Dedifferentiated amniotic fluid mesenchymal stem cell (primary cell): ENCODE data around the gene PFKFB3.
A peak's percentile ranks its signal among the peaks of the same experiment; 100 is the strongest.
"Not testable (repeated sequence)": the region's sequence is repeated elsewhere in the genome, so short reads cannot be mapped to it uniquely, and the experiment has no call there.

ENCODE experiments used
- DNase-seq: peaks from one replicate; pipeline ENCODE4 v3.0.0-alpha.2; 2016; ENCODE audit errors: extremely low spot score

The PFKFB3 gene

DNA sequence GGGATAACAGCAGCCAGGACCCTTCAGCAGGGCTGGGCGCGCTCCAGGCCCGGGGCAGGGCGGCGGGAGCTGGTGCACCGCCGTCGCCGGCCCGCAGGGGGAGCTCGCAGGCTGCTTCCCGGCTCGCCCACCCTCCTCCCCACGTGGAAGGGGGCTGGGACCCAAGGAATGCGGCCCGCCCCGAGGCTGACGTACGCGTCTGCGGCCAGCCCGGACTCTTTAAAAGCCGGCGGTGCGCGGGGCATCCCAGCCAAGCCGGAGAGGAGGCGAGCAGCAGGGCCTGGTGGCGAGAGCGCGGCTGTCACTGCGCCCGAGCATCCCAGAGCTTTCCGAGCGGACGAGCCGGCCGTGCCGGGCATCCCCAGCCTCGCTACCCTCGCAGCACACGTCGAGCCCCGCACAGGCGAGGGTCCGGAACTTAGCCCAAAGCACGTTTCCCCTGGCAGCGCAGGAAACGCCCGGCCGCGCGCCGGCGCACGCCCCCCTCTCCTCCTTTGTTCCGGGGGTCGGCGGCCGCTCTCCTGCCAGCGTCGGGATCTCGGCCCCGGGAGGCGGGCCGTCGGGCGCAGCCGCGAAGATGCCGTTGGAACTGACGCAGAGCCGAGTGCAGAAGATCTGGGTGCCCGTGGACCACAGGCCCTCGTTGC, at the start of gene PFKFB3:
PFKFB3 (plus strand) TSS at position 249 of the 647 bp plus-strand sequence; CDS start at position 578, 329 bp downstream.
- DNase-seq, result peak; percentile 94

DNA sequence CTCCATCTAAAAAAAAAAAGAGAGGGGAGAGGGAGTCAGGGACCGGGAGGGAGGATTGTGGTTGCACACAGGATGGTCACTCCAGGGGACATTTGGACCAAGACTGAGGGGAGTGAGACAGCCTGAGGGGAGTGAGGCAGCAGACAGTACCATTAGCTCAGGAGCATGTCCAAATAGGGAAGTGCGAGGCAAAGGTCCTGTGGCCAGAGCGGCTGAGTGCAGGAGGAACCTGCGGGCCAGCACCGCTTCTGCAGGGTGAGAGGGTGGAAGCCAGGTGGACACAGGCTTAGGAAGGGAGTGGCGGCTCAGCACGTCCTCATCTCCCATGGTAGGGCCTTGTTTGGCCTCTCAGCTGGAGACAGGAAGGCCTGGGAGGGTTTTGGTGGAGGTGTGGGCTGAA, 48.9 kb upstream of the PFKFB3 start:
- DNase-seq, result no peak

DNA sequence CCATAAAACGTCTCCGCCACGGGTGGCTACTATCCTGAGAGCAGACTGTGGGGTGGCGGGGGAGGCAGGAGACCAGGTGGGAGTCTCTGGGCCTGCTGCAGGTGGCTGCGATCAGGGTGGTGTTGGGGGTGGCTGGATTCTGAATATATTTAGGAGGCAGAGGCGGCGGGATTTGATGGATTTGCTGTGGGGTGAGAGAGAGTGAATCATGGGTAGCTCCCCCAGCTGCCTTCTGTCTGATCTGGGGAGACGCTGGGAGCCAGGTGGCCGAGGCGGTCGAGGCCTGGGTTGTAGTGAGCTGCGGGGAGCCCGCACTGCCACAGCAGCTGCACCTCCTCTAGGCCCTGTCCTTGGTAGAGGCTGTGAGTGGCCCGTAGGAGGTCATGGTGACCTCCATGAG, 48.2 kb upstream of the PFKFB3 start:
- DNase-seq, result no peak

DNA sequence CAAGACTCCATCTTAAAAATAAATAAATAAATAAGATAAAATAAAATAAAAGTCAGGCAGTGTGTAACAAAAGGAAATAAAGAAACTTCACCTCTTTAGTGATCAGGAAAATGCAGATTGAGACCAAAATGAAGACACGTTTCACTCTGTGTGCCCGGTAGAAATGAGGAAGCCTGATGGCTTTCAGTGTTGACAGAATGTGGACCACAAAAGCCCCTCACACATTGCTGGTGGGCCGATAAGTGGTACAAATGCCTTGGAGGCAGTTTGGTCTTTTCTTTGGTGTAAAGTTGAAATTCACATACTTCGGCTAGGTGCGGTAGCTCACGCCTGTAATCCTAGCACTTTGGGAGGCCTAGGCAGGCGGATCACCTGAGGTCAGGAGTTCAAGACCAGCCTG, 44.5 kb upstream of the PFKFB3 start:
- DNase-seq, result no peak

DNA sequence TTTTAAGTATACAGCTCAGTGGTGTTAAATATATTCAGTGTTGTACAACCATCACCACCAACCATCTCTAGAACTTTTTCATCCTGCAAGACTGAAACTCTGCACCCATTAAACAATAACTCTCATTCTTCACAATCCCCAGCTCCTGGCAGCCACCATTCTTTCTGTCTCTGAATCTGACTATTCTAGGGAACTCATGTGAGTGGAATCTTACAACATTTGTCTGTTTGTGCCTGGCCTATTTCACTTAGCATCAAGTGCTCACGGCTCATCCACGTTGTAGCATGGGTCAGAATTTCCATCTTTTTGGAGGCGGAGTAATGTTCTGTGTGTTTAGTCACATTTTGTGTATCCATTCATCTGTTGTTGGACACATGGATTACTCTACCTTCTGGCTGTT, 40.8 kb upstream of the PFKFB3 start:
- no peak for DNase-seq

DNA sequence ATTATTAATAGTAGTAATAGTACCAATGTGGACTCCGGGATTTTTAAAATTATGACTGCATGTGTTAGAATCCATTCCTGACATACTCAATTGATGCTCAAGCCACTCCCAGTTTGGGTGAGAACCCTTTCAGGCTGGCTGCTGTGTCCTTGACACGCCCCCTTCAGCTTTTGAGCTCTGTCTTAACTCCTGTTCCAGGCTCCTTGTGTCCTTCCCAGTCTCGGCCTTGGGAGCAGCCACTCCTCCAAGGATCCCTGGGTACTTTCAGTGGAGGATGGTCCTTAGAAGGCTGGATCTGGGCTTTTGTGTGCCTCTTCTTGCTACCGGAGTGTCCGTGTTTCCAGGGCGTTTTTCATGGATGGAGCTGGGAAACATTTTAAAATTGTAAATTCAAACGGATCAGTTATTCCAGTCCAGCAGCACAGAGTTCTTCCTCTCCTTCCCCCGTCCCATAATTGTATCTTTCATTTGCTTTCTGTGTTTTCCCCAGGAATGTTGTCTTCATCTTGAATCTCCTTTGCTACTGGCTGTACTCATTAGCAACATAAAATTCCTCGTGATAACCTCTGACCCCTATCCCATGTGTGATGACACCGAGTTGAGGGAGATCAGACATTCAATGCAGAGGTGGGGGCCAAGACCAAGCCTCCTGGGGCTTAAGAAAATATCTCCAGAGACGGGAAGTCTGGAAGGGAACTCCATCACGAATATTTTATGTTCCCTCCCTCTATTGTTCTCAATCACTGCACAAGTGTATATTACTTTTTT, 40.0 kb upstream of the PFKFB3 start:
- no peak for DNase-seq

DNA sequence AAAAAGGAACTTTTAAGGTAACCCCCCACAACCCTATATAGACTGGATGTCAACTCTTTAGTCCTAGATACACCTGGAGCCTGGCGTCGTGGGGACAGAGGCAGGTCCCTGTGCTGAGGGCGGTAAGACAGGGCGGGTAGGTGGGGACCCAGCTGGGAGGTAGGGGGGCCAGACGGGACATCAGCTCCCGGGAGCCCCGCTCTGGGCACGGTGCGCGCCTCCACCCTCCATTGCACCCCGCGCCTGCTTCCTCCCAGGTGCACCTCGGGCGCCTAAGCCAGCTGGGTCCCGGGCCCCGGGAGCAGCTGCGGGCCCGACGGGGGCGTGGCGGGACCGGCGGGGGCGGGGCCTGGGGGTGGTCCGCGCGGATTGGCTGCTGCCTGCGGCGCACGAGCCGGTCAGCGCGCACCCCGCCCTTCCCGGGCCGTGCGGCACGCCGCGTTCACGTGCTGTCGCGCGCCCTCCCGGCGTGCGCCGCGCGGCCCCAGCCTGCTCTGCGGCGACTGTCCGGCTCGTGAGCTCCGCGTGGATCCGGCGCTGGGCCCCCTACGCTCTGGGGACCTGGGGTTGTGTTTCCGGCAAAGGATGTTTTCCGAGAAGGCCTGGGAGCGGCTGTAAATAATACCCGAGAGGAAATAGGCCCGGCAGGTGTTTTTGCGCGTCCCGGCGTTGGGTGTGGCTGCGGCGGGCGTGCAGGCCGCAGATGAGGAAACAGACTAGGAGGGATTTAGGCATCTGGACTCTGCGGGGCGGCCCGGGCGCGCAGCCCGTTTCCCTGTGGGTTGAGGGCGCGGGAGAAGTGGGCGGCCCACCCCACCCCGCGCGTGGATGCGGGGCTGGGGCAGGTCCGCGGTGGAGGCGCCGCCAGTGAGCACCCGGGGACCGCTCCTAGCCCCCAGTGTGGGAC, 39.1 kb upstream of the PFKFB3 start:
- peak; percentile 25 for DNase-seq

DNA sequence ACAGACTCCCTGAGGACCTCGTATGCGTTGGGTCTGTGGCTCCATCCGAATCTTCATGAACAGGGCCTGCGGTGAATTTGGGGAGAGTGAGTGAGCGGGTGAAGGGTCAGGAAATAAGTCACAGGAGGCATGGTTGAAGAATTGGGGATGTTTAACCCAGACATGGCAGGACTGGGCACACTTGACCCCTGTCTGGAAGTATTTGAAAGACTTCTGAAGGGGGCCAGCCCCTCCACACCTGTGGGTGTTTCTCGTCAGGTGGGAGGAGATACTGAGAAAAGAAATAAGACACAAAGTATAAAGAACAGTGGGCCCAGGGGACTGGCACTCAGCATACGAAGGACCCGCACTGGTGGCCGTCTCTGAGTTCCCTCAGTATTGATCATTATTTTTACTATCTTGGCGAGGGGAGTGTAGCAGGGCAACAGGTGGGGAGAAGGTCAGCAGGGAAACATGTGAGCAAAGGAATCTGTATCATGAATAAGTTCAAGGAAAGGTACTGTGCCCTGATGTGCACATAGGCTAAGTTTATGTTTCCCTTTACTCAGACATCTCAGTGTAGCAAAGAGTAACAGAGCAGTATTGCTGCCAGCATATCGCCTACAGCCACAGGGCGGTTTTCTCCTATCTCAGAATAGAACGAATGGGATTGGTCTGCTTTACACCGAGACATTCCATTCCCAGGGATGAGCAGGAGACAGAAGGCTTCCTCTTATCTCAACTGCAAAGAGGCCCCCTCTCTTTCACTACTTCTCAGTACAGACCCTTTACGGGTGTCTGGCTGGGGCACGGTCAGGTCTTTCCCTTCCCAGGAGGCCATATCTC, 38.2 kb upstream of the PFKFB3 start:
- DNase-seq, result no peak

DNA sequence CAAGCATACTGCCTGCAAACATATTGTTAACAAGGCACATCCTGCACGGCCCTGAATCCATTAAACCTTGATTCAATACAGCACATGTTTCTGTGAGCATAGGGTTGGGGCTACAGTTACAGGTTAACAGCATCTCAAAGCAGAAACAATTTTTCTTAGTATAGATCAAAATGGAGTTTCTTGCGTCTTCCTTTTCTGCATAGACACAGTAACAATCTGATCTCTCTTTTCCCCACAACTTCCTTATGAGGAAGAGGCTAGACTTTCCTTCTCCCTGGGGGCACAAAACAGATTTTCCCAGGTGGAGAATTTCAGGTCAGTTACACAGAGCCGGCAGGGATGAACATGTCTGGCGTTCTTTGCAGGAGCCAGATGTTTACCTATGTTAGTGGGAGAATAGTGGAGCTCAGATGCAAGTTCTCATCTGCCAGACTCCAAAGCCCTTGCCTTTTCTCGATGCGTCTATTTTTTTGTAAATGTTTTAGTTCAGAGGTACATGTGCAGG, 37.5 kb upstream of the PFKFB3 start:
- DNase-seq, result no peak

DNA sequence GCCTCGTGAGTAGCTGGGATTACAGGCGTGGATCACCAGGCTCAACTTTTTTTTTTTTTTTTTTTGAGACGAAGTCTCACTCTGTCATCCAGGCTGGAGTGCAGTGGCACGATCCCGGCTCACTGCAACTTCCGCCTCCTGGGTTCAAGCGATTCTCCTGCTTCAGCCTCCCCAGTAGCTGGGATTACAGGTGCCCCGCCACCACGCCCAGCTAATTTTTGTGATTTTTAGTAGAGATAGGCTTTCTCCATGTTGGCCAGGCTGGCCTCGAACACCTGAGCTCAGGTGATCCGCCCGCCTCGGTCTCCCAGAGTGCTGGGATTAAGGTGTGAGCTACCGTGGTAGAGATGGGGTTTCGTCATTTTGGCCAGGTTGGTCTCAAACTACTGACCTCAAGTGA, 36.8 kb upstream of the PFKFB3 start:
- DNase-seq, result not testable (repeated sequence)

DNA sequence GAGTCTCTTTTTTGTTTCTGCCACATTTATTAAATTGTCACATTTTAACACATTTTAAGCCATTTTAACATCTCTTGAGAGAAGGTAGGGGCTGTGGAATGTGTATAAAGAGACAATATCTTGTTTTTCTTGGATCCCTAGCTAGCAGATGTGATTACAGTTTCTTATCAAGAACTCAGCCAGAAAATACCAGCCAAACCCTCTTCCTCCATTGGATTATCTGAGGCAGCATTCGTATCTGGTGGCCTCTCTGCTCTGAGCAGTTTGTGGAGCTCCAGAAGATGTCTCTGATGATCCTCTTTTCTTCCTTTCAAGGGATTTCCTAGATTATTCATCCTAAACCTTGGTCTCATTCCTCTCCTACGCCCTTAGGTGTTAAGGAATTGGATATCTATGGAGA, 35.3 kb upstream of the PFKFB3 start:
- no peak for DNase-seq

DNA sequence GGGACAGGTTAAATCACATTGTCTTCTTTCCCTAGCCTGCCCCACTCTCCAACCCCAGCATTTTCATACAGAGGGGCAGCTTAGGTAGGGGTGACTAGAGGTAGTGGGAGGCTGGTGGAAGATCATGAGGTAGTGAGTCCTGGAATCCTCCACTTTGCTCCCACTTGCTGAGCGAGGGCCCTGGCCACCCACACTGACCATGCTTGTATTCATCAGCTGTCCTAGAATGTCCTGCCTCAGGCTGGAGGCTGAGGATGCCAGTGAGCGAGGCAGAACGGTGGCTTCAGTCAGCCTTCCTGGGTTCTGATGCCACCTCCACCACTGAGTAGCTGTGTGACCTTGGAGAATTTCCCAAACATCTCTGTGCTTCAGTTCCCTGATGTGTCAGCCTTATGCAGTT, 34.6 kb upstream of the PFKFB3 start:
- no peak for DNase-seq

DNA sequence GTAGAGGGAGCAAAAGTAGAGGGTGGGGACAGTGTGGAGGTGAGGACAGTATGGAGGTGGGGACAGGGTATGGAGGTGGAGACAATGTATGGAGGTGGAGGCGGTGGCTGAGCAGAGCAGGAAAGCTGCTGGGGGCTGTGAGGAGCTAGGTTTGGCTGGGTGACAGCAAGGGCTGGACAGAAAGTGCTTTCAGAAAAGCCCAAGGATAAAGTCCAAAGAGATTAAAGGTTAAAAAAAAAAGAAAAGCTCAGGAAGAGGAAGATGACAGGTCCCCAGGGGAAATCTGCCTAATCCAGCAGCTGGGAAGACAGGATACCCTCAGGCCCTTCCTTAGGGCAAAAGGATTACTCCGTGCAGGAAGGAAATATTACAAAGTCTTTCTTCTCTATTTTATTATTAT, 32.1 kb upstream of the PFKFB3 start:
- no peak for DNase-seq

DNA sequence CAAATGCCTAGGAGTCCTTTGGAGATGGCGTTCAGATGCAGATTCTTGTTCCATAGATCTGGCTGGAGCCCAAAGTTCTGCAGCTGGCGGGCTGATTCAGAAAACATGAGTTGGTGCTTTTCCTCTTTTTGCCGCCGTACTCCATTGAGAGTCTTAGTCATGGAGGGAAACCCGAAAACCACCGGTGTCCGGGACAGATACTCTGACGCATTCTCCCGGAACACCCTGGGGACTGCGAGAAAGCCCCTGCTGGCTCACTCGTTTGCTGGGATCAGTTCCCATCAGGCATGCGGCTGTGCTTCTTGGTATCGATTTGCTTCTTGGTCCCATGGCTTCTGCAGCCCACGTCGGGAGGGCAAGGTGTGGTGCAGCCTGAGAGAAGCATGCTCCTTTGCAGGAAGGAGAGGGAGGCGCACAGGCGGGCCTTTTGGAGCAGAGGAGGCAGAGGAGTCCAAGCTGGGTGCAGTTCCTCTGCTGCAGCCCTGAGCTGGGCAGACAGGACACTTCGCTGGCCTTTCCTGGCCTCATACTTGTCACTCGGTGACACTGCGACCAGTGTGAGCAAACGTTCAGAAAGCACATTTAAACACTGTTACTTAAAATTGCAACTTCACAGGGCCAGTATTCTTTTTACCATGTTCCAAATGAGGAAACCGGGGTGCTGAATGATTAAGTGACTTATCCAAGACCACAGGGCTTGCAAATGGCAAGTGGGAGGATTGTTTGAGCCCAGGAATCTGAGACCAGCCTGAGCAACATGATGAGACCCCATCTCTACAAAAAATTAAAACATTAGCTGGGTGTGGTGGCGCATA, 30.6 kb upstream of the PFKFB3 start:
- no peak for DNase-seq

DNA sequence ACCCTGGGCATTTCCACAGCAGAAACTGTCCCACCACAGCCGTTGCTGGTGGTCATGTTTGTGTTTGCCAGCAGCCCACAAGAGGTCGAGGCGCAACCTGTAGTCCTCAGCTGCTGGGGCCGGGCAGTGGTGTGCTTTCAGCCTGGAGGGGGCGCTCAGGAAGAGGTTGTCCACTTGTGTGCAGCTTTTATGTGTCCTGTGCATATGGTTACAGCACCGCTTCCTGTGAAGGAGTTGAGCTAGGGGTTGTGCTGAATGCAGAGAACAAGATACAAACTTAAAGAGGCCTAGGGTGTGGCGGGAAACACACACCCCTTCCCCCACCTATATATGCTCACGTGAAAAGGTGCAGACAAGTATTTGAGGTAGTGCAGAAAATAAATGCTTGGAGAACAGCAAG, 29.5 kb upstream of the PFKFB3 start:
- no peak for DNase-seq

DNA sequence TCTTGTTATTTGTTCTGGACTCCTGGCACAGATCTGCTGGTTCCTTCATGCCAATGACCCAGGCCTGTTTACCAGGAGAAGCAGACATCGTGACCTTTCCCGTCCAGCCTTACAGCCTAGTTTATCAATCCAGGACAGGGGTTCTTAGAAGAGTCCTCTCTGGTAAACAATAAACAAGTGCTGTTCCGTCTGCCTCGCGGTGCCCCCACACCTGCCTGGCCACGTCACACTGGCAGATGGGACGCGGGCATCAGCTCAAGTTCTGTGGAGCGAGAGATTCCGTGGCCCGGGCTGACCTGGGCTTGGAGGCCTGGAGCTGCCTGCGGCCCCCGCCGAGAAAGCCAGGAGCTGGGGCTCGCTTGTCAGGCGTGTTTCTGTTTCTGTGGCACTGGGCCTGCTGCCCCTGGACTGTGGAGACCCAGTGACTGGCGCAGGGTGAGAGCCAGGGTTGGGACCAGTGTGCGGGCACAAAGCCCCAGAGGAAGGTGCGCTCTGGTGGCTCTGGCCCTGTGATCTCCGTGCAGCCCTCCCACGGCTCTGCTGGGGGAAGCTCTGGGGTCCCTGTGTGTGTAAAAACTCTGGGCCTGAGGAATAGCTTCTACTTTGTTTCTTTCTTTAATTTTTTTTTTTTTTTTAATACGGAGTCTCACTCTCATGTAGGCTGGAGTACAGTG, 28.4 kb upstream of the PFKFB3 start:
- no peak for DNase-seq

DNA sequence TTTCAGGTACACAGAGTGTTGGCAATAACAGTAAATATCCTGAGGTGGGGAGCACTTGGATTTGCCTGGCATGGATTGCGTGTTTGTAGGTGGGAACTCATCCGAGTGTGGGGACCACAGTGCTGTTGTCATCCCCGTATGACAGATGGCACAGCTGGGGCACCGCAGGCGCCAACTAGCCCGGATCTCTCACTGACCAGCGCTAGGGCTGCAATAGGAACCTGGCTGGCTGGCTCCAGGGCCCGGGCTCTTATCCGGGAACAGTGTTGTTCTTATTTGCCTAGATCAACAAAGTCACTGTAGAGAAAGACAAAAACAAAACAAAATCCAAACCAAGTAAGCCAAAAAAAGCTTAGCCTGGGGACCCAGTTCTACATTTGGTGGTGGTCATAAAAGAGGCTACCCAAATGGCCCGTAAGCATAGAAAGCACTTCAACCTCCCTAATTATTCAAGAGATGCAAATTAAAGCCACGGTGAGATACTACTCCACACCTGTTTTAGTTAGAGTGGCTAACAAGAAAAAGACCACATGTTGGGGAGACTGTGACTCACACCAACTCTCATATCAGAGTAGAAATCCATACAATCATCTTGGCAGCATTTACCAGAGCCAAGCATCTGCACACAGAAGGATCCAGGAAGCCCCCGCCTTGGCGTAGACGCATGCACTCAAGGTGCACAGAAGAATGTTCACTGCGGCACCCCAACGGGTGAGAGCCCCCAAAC, 27.2 kb upstream of the PFKFB3 start:
- DNase-seq, result no peak

DNA sequence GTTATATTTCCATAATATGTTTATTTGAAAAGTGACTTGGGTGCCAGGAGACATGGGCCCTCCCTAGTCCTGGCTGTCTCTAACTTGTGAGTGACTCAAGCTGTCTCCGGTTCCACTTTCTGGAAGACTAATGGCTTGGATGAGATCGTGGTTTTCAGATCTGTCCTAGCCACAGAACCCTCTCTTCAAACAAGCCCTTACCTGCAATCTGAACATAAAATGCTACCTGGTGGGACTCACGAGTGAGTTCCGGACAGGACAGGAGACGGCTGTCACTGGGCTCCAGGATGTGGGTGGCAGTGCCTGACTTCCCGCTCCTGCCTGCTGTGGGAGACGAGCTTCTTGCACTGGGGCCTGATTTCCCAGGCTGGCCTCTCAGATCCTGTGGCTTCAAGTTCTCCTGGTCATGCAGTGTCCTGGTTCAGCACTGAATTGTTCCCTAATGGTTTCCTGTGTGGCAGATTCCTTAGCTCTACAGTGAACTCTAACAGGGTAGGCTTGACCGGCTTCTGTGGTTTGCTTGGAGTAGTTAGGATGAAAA, 26.0 kb upstream of the PFKFB3 start:
- no peak for DNase-seq

DNA sequence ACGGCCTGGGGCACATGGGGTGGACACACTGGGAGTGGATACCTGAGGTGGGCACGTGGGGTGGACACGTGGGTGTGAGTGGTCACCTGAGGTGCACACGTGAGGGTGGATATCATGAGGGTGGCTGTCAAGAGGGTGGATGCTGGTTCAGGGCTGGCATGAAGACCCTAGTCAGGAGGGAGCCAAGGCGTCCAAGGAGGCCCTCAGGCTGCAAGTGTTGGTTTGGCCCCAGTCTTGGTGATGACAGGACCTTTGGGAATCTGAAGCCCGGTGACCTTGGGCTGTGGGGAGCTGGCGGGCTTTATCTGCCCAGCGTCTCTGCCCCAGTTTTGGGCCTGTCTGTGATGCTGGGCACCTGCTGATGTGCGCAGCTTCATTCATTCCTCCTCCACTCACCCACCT, 24.9 kb upstream of the PFKFB3 start:
- no peak for DNase-seq
